ENCODE data around the gene YKT6.

The YKT6 gene

DNA sequence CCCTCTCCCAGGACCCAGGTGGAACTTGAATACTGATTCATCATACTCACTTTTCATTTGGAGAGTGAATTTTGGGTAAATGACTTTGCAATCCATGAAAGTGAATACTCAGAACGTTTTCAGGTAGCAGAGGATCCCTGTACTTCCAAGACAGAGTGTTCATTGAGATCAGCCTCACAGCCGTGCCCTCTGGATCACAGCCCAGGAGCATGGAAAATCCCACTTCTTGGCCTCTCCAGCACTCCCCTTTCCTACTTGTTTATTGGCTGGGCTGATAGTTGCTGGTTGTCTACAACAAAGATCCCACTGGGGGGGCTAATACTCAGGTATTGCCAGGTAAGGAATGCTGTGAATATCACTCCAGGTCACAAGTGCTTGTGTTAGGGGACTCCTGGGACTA lies 17.4 kb upstream of the YKT6 start:
- H3K4me1 ChIP-seq (ENCODE audit: insufficient read depth, low read length), result no peaks in the 10 kb centered on the region
- H3K79me2 ChIP-seq (ENCODE audit: insufficient read depth, low read length), result no peaks in the 10 kb centered on the region
- TF ChIP-seq EZH2 (IDR thresholded peaks at IDR 0.05; ENCODE audit: borderline replicate concordance, low read depth, low read length, severe bottlenecking), result no peak
- TF ChIP-seq, protein P1, sequence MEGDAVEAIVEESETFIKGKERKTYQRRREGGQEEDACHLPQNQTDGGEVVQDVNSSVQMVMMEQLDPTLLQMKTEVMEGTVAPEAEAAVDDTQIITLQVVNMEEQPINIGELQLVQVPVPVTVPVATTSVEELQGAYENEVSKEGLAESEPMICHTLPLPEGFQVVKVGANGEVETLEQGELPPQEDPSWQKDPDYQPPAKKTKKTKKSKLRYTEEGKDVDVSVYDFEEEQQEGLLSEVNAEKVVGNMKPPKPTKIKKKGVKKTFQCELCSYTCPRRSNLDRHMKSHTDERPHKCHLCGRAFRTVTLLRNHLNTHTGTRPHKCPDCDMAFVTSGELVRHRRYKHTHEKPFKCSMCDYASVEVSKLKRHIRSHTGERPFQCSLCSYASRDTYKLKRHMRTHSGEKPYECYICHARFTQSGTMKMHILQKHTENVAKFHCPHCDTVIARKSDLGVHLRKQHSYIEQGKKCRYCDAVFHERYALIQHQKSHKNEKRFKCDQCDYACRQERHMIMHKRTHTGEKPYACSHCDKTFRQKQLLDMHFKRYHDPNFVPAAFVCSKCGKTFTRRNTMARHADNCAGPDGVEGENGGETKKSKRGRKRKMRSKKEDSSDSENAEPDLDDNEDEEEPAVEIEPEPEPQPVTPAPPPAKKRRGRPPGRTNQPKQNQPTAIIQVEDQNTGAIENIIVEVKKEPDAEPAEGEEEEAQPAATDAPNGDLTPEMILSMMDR (IDR thresholded peaks at IDR 0.05; ENCODE audit: borderline replicate concordance, extremely low read depth, low read length, poor library complexity, severe bottlenecking), result no peak
- H4K20me1 ChIP-seq (ENCODE audit: insufficient read depth, low read length), result no peaks in the 10 kb centered on the region
- no peak overlapping the region for H2AFZ ChIP-seq (ENCODE audit: low read depth, low read length)
- no peaks in the 10 kb centered on the region for H3K27me3 ChIP-seq (ENCODE audit: insufficient read depth, low read length, poor library complexity)
- DNase-seq, result no peak
- no peak overlapping the region for H3K9ac ChIP-seq (ENCODE audit: low read depth, low read length)
- no peak overlapping the region for H3K4me2 ChIP-seq (ENCODE audit: insufficient read depth, low read length)
- no peaks in the 10 kb centered on the region for H3K36me3 ChIP-seq (ENCODE audit: insufficient read depth, low read length)
- H3K4me3 ChIP-seq (ENCODE audit: low read depth in 1 of 2, low read length in 2 of 2), result no peak overlapping the region
- peaks cover 10% of the 10 kb centered on the region for H3K9me3 ChIP-seq (ENCODE audit: insufficient read depth, low read length, severe bottlenecking)
- no peak overlapping the region for H3K27ac ChIP-seq (ENCODE audit: low read length)
- no peak for ATAC-seq (ENCODE audit: insufficient read depth, low read depth)

DNA sequence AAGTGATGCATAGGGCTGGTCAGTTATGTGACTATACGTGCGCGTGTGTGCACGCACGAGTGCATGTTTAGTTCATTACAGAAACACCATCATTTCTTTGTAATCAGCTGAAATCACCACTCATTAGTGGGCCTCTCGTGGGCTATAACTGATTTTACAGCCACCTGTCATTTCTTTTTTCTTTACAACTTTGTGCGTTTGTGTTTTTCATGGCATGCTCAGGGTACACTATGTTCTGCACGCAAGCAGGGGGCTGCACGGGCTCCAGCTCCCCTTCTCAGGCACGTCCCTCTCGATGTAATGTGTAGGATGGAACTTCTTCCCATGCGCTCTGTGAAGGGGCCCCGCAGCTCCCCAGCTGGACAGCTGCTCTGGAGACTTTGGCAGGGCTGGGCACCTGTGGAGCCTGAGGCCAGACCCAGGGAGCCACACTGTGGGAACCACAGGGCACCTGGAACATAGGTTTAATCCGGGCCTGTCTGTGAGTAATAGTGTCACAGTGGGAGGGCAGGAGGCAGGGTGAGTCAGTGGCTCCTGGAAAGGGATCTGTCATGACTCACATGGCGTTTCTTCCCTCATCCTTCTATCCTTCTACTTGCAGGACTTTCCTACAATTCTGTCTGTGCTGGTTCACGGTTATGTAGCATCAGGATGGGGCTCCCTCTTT lies 16.4 kb upstream of the YKT6 start:
- H3K4me2 ChIP-seq (ENCODE audit: insufficient read depth, low read length), result no peak overlapping the region
- H3K4me3 ChIP-seq (ENCODE audit: low read depth in 1 of 2, low read length in 2 of 2), result no peak overlapping the region
- DNase-seq, result no peak

DNA sequence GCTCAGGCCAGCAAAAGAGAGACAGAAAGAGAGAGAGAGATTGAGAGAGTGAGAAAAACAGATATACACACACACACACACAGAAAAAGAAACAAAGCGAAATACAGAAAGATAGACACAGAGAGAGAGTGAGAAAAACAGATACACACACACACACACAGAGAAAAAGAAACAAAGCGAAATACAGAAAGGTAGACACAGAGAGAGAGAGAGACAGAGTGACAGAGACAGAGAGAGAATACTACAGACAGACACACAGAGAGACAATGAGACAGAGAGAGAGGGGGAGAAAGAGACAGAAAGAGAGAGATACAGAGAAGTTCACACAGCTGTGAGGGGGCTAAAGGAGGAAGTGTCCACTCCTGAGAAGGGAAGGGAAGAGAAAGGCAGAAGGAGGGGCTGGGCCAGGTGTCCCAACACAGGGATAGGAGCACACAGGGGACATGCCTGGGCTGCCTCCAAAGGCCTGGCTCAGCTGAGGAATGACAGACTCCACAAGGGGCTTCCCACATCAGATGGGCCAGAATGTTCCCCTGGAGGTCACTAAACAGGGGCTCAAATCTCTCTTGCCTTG lies 15.8 kb upstream of the YKT6 start:
- no peak overlapping the region for H2AFZ ChIP-seq (ENCODE audit: low read depth, low read length)
- no peak overlapping the region for H3K9ac ChIP-seq (ENCODE audit: low read depth, low read length)
- H3K27me3 ChIP-seq (ENCODE audit: insufficient read depth, low read length, poor library complexity), result no peaks in the 10 kb centered on the region
- no peaks in the 10 kb centered on the region for H3K79me2 ChIP-seq (ENCODE audit: insufficient read depth, low read length)
- H3K27ac ChIP-seq (ENCODE audit: low read length), result no peak overlapping the region
- ATAC-seq (ENCODE audit: insufficient read depth, low read depth) (no peak), DNase-seq (no peak)
- no peaks in the 10 kb centered on the region for H3K36me3 ChIP-seq (ENCODE audit: insufficient read depth, low read length)
- no peak for TF ChIP-seq EZH2 (IDR thresholded peaks at IDR 0.05; ENCODE audit: borderline replicate concordance, low read depth, low read length, severe bottlenecking)
- TF ChIP-seq, protein P1 (IDR thresholded peaks at IDR 0.05; ENCODE audit: borderline replicate concordance, extremely low read depth, low read length, poor library complexity, severe bottlenecking), result no peak
- no peak overlapping the region for H3K4me3 ChIP-seq (ENCODE audit: low read depth in 1 of 2, low read length in 2 of 2)
- no peaks in the 10 kb centered on the region; the same call in 1 of the 2 replicates for H4K20me1 ChIP-seq (ENCODE audit: insufficient read depth, low read length)
- no peaks in the 10 kb centered on the region for H3K4me1 ChIP-seq (ENCODE audit: insufficient read depth, low read length)
- peaks cover 10% of the 10 kb centered on the region for H3K9me3 ChIP-seq (ENCODE audit: insufficient read depth, low read length, severe bottlenecking)
- H3K4me2 ChIP-seq (ENCODE audit: insufficient read depth, low read length), result no peak overlapping the region

More for the DNA sequence above, 16.4 kb upstream of the YKT6 start:
- Histone ChIP-seq H3K9me3 (ENCODE audit: insufficient read depth, low read length, severe bottlenecking) (peaks cover 10% of the 10 kb centered on the region), H3K27ac (ENCODE audit: low read length) (no peak overlapping the region), H3K27me3 (ENCODE audit: insufficient read depth, low read length, poor library complexity) (no peaks in the 10 kb centered on the region), H2AFZ (ENCODE audit: low read depth, low read length) (no peak overlapping the region), H3K9ac (ENCODE audit: low read depth, low read length) (no peak overlapping the region), H3K4me1 (ENCODE audit: insufficient read depth, low read length) (no peaks in the 10 kb centered on the region), H3K79me2 (ENCODE audit: insufficient read depth, low read length) (no peaks in the 10 kb centered on the region), H4K20me1 (ENCODE audit: insufficient read depth, low read length) (no peaks in the 10 kb centered on the region; the same call in 1 of the 2 replicates), H3K36me3 (ENCODE audit: insufficient read depth, low read length) (no peaks in the 10 kb centered on the region)
- no peak for TF ChIP-seq EZH2 (IDR thresholded peaks at IDR 0.05; ENCODE audit: borderline replicate concordance, low read depth, low read length, severe bottlenecking)
- no peak for ATAC-seq (ENCODE audit: insufficient read depth, low read depth)

DNA sequence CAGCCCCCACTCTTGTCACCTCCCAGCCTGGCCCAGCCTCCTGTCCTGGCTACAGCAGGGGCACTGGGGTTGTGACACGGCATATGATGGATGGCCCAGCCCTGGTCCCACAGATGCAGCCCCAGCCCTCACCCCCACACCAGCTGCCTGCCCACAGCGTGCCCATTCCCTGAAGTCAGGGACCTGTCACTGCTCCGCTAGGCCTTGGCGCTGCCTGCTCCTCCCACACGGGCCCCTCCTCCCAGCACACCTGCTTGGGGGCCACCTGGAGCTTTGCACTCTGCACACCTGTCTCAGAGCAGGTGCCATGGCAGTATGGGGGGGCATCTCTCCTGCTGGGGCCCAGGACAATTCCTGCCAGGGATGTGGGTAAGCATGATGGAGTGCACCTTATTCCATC lies 15.0 kb upstream of the YKT6 start:
- Histone ChIP-seq H3K79me2 (ENCODE audit: insufficient read depth, low read length) (no peaks in the 10 kb centered on the region), H3K27me3 (ENCODE audit: insufficient read depth, low read length, poor library complexity) (no peaks in the 10 kb centered on the region), H3K4me2 (ENCODE audit: insufficient read depth, low read length) (no peak overlapping the region), H2AFZ (ENCODE audit: low read depth, low read length) (no peak overlapping the region), H3K27ac (ENCODE audit: low read length) (no peak overlapping the region), H3K9me3 (ENCODE audit: insufficient read depth, low read length, severe bottlenecking) (peaks cover 10% of the 10 kb centered on the region), H4K20me1 (ENCODE audit: insufficient read depth, low read length) (no peaks in the 10 kb centered on the region; the same call in 1 of the 2 replicates), H3K9ac (ENCODE audit: low read depth, low read length) (no peak overlapping the region), H3K4me3 (ENCODE audit: low read depth in 1 of 2, low read length in 2 of 2) (no peak overlapping the region), H3K4me1 (ENCODE audit: insufficient read depth, low read length) (no peaks in the 10 kb centered on the region), H3K36me3 (ENCODE audit: insufficient read depth, low read length) (no peaks in the 10 kb centered on the region)
- ATAC-seq (ENCODE audit: insufficient read depth, low read depth) (no peak; the same call in 2 of the 3 replicates), DNase-seq (no peak)
- TF ChIP-seq EZH2 (IDR thresholded peaks at IDR 0.05; ENCODE audit: borderline replicate concordance, low read depth, low read length, severe bottlenecking), result no peak
- TF ChIP-seq, protein P1 (IDR thresholded peaks at IDR 0.05; ENCODE audit: borderline replicate concordance, extremely low read depth, low read length, poor library complexity, severe bottlenecking), result no peak

Data from DND-41 (cell line).